ENCODE data around the gene KRCC1. TPM values are rescaled to one million over a fixed set of nuclear protein-coding genes. Genes with fewer than 3 reads are reported as not detected.

The KRCC1 gene
- total and polyA plus RNA-seq, 9 of the 15 experiments (the other 6 are each of a cell fraction or from before 2014, with no cell fraction given): 1.9 to 6.0 (median 2.2) TPM

- H3K4me3 ChIP-seq: no peak overlapping the region
- TF ChIP-seq NR2C1 (IDR thresholded peaks at IDR 0.05) (no peak), NR2C1 (tag; IDR thresholded peaks at IDR 0.05) (no peak), ZNF277 (CRISPR knock-in tag; IDR thresholded peaks at IDR 0.05; ENCODE audit: borderline replicate concordance) (no peak), XRCC4 (IDR thresholded peaks at IDR 0.05; ENCODE audit: extremely low read depth, insufficient read depth, insufficient read length) (no peak), ZBTB7A (IDR thresholded peaks at IDR 0.05; ENCODE audit: borderline replicate concordance, control insufficient read depth, low read depth, low read length) (no peak)
- DNase-seq (ENCODE audit: extremely low read depth in 1 of 4, low spot score in 3 of 4) (no peak), FAIRE-seq (no peak), ATAC-seq (no peak)
- no peak overlapping the region for H3K9ac ChIP-seq (ENCODE audit: insufficient read depth in 1 of 2, low read depth in 2 of 2, low read length in 2 of 2)
- no peaks in the 10 kb centered on the region for H4K20me1 ChIP-seq (replicated peaks; ENCODE audit: control insufficient read depth, insufficient read depth, low read length)
- H3K9me1 ChIP-seq (ENCODE audit: control insufficient read depth, insufficient read depth, low read length): no peaks in the 10 kb centered on the region
- in situ Hi-C loops (cut with MboI) (no loop called here), intact Hi-C loops (cut with micrococcal nuclease) (no loop called here)
- POLR2A ChIA-PET: interaction anchor here (1.2 kb wide), 1 partner anchor 15 kb away, joined by 4 read pairs; no protein-coding TSS in a partner anchor
- no peak overlapping the region for H2AFZ ChIP-seq (ENCODE audit: low read depth, low read length)
- H3K79me2 ChIP-seq (ENCODE audit: control insufficient read depth, insufficient read depth, low read length): no peaks in the 10 kb centered on the region
- CTCF ChIA-PET (ENCODE audit: low intra/inter-chr PET ratio): no interaction called here
- BruUV-seq (replicated peaks): no TSS peak
- H3K9me3 ChIP-seq (replicated peaks; ENCODE audit: control insufficient read depth, insufficient read depth, low read depth, low read length): no peaks in the 10 kb centered on the region
- no peak overlapping the region for H3K27ac ChIP-seq (ENCODE audit: extremely low read depth, low read depth, low read length)
- no peaks in the 10 kb centered on the region for H3K27me3 ChIP-seq (ENCODE audit: control insufficient read depth in 2 of 2, insufficient read depth in 2 of 2, low read length in 2 of 2)
- H3K4me1 ChIP-seq (replicated peaks in 1 of 2; ENCODE audit: control insufficient read depth in 2 of 2, insufficient read depth in 2 of 2, low read length in 2 of 2): no peaks in the 10 kb centered on the region; a peak in 1 of 5 replicates
- no peaks in the 10 kb centered on the region for H3K36me3 ChIP-seq (ENCODE audit: control insufficient read depth, insufficient read depth, low read length)
- H3K4me2 ChIP-seq (ENCODE audit: insufficient read depth, low read length): no peak overlapping the region
These were observed 19.0 kb downstream of the KRCC1 start for GRCh38 chr2:88036606-88037005.

GRCh38 chr2:88036182-88036581 is 19.4 kb downstream of the KRCC1 start:
- Histone ChIP-seq H3K4me2 (ENCODE audit: insufficient read depth, low read length) (no peak overlapping the region), H2AFZ (ENCODE audit: low read depth, low read length) (no peak overlapping the region), H3K27ac (ENCODE audit: extremely low read depth, low read depth, low read length) (no peak overlapping the region), H3K9me1 (ENCODE audit: control insufficient read depth, insufficient read depth, low read length) (no peaks in the 10 kb centered on the region), H3K4me1 (replicated peaks in 1 of 2; ENCODE audit: control insufficient read depth in 2 of 2, insufficient read depth in 2 of 2, low read length in 2 of 2) (no peaks in the 10 kb centered on the region; a peak in 1 of 5 replicates), H3K9me3 (replicated peaks; ENCODE audit: control insufficient read depth, insufficient read depth, low read depth, low read length) (no peaks in the 10 kb centered on the region), H3K4me3 (no peak overlapping the region), H4K20me1 (replicated peaks; ENCODE audit: control insufficient read depth, insufficient read depth, low read length) (no peaks in the 10 kb centered on the region), H3K36me3 (ENCODE audit: control insufficient read depth, insufficient read depth, low read length) (no peaks in the 10 kb centered on the region), H3K27me3 (ENCODE audit: control insufficient read depth in 2 of 2, insufficient read depth in 2 of 2, low read length in 2 of 2) (no peaks in the 10 kb centered on the region), H3K79me2 (ENCODE audit: control insufficient read depth, insufficient read depth, low read length) (no peaks in the 10 kb centered on the region), H3K9ac (ENCODE audit: insufficient read depth in 1 of 2, low read depth in 2 of 2, low read length in 2 of 2) (no peak overlapping the region)
- in situ Hi-C loops (cut with MboI) (no loop called here), intact Hi-C loops (cut with micrococcal nuclease) (no loop called here)
- BruUV-seq (replicated peaks): no TSS peak
- DNase-seq (ENCODE audit: extremely low read depth in 1 of 4, low spot score in 3 of 4) (no peak), FAIRE-seq (no peak), ATAC-seq (no peak)
- ChIA-PET CTCF (ENCODE audit: low intra/inter-chr PET ratio) (no interaction called here), POLR2A (no interaction called here)
- no peak for TF ChIP-seq ELF1 (tag; IDR thresholded peaks at IDR 0.05)
- no peak for TF ChIP-seq HMBOX1 (IDR thresholded peaks at IDR 0.05)
- TF ChIP-seq NFE2 (IDR thresholded peaks at IDR 0.05; ENCODE audit: low read depth): 0 out of 2 replicates have a peak, but pooled peaks have one; percentile 17
- TF ChIP-seq HNRNPLL (IDR thresholded peaks at IDR 0.05; ENCODE audit: low read depth, low read length, poor library complexity, severe bottlenecking): no peak
- TF ChIP-seq DIDO1 (tag; IDR thresholded peaks at IDR 0.05; ENCODE audit: low read depth): no peak
- TF ChIP-seq HES1 (IDR thresholded peaks at IDR 0.05; ENCODE audit: low read depth): no peak
- 37% methylated on average over 2 of the region's 2 CpGs for WGBS (ENCODE audit: insufficient coverage, low coverage, missing lambda C conversion rate)
